Fibroblast of lung (primary cell): Measurements from ENCODE around the gene POLN.

Experiments
- CTCF ChIP-seq, 2 donors: IDR thresholded peaks in 1 of 2; conservative IDR thresholded peaks in 1 of 2; 1 replicate in 1 of 2; 2 replicates in 1 of 2; pipeline ENCODE4 v1.5.1; 2011 to 2012; ENCODE audit warnings: low read length in 2 of 2, control low read depth in 1 of 2, inconsistent platforms in 1 of 2, low read depth in 1 of 2, mild to moderate bottlenecking in 1 of 2
- EZH2 ChIP-seq: IDR thresholded peaks from 2 replicates; pipeline ENCODE4 v1.5.1; 2012; ENCODE audit warnings: low read length, control low read depth, mild to moderate bottlenecking; ENCODE audit errors: missing control alignments

- no peak for TF ChIP-seq CTCF (conservative IDR thresholded peaks at IDR 0.05 in 1 of 2, IDR thresholded peaks at IDR 0.05 in 1 of 2; ENCODE audit: low read depth in 1 of 2, low read length in 2 of 2)
- TF ChIP-seq EZH2: no peak
Observed at GRCh38 chr4:2070421-2071251, 171.3 kb downstream of the POLN start.
